ENCODE results near the gene CYP1A2. TPM values are rescaled to one million over a fixed set of nuclear protein-coding genes. Genes with fewer than 3 reads are reported as not detected.
A peak's percentile ranks its signal among the peaks of the same experiment; 100 is the strongest.

CYP1A2 gene
- total RNA-seq, 2 experiments from 2014 or later: not detected

- Mint-ChIP-seq H3K4me1 (ENCODE audit: low read depth) (peaks cover 44% of the 10 kb centered on the region), H3K27me3 (no peaks in the 10 kb centered on the region), H3K36me3 (peaks cover 56% of the 10 kb centered on the region), H3K4me3 (no peak overlapping the region), H3K27ac (peak overlapping the region; percentile 91), H3K9me3 (no peaks in the 10 kb centered on the region)
- CTCF ChIA-PET: interaction anchor here (1.2 to 20.5 kb wide), 5 partner anchors 23 to 170 kb away, joined by 4 to 1220 read pairs (median 11); partner anchors contain the start of gene CSK
- no peak for DNase-seq
- POLR2A ChIA-PET: interaction anchor here (1.7 to 2.8 kb wide), 3 partner anchors 13 to 29 kb away, joined by 6 to 12 read pairs (median 9); no protein-coding TSS in a partner anchor
- intact Hi-C loops (cut with micrococcal nuclease): loop anchor here (1.0 kb wide), 4 partner anchors 11 to 165 kb away; no protein-coding TSS in a partner anchor
These were observed 52.0 kb downstream of the CYP1A2 start for GRCh38 chr15:74800559-74801094.

DNA sequence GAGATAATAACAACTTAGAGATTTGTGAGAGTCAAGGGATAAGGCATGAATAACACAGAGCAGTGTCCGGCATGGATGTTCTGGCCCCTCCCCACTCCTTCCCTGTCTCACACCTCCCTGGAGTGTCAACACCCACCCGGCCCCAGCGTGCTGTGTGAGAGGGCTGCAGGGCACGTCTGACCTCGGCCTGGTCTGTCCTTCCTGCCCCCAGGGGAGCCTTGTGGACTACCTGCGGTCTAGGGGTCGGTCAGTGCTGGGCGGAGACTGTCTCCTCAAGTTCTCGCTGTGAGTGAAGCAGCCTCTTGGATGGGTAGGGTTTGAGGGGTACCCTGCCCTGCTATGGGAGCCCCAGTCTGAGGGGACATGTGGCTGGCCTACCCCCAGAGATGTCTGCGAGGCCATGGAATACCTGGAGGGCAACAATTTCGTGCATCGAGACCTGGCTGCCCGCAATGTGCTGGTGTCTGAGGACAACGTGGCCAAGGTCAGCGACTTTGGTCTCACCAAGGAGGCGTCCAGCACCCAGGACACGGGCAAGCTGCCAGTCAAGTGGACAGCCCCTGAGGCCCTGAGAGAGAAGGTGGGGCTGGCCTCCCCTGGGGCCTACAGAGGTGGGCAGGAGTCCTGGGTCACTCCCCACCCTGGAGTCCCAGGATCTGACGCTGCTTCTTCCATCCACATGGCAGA is 52.8 kb downstream of the CYP1A2 start:
- Mint-ChIP-seq H3K27me3 (no peaks in the 10 kb centered on the region), H3K4me1 (ENCODE audit: low read depth) (peaks cover 37% of the 10 kb centered on the region), H3K36me3 (peaks cover 54% of the 10 kb centered on the region), H3K4me3 (no peak overlapping the region), H3K9me3 (no peaks in the 10 kb centered on the region), H3K27ac (peak overlapping the region; percentile 42)
- POLR2A ChIA-PET: interaction anchor here (2.8 kb wide), 1 partner anchor 30 kb away, joined by 12 read pairs; no protein-coding TSS in a partner anchor
- intact Hi-C loops (cut with micrococcal nuclease): no loop called here
- CTCF ChIA-PET: interaction anchor here (20.5 kb wide), 1 partner anchor 24 kb away, joined by 1220 read pairs; the partner anchor contains the start of gene CSK
- no peak for DNase-seq

GRCh38 chr15:74802290-74802689 is 53.6 kb downstream of the CYP1A2 start:
- Mint-ChIP-seq H3K36me3 (peaks cover 54% of the 10 kb centered on the region), H3K9me3 (no peaks in the 10 kb centered on the region), H3K4me3 (no peak overlapping the region), H3K4me1 (ENCODE audit: low read depth) (peaks cover 35% of the 10 kb centered on the region), H3K27ac (no peak overlapping the region), H3K27me3 (no peaks in the 10 kb centered on the region)
- no peak for DNase-seq
- ChIA-PET POLR2A (no interaction called here), CTCF (interaction anchor here (20.5 kb wide), 1 partner anchor 25 kb away, joined by 1220 read pairs; the partner anchor contains the start of gene CSK)
- intact Hi-C loops (cut with micrococcal nuclease): no loop called here

DNA sequence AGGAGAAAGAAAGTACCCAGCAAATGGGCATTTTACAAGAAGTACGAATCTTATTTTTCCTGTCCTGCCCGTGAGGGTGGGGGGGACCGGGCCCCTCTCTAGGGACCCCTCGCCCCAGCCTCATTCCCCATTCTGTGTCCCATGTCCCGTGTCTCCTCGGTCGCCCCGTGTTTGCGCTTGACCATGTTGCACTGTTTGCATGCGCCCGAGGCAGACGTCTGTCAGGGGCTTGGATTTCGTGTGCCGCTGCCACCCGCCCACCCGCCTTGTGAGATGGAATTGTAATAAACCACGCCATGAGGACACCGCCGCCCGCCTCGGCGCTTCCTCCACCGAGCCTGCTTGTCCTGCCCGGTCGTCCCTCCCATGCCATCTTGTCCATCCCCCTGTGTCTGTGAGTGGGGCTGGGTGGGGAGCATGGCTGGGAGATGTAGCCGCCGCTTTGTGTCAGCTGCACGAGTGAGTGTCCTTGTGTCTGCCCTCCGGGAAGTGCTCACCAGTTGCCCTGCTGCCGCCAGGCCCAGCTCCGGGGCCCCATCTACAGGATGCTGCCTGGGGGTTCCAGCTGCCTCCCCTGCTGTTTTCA is 54.3 kb downstream of the CYP1A2 start:
- no peaks in the 10 kb centered on the region for H3K27me3 Mint-ChIP-seq
- H3K27ac Mint-ChIP-seq: no peak overlapping the region
- peaks cover 32% of the 10 kb centered on the region for H3K4me1 Mint-ChIP-seq (ENCODE audit: low read depth)
- ChIA-PET POLR2A (no interaction called here), CTCF (interaction anchor here (20.5 kb wide), 1 partner anchor 25 kb away, joined by 1220 read pairs; the partner anchor contains the start of gene CSK)
- intact Hi-C loops (cut with micrococcal nuclease): no loop called here
- no peak overlapping the region for H3K4me3 Mint-ChIP-seq
- H3K9me3 Mint-ChIP-seq: no peaks in the 10 kb centered on the region
- peaks cover 53% of the 10 kb centered on the region for H3K36me3 Mint-ChIP-seq
- DNase-seq: no peak

GRCh38 chr15:74804935-74805334 is 56.3 kb downstream of the CYP1A2 start:
- Mint-ChIP-seq H3K27me3 (no peaks in the 10 kb centered on the region), H3K9me3 (no peaks in the 10 kb centered on the region), H3K36me3 (peaks cover 34% of the 10 kb centered on the region), H3K4me3 (no peak overlapping the region), H3K27ac (peak overlapping the region; percentile 47), H3K4me1 (ENCODE audit: low read depth) (peaks cover 15% of the 10 kb centered on the region)
- intact Hi-C loops (cut with micrococcal nuclease): no loop called here
- POLR2A ChIA-PET: interaction anchor here (0.6 to 1.1 kb wide), 3 partner anchors 12 to 31 kb away, joined by 3 to 4 read pairs (median 4); no protein-coding TSS in a partner anchor
- no peak for DNase-seq
- CTCF ChIA-PET: interaction anchor here (0.9 to 20.5 kb wide), 6 partner anchors 10 to 97 kb away, joined by 3 to 1220 read pairs (median 4); partner anchors contain the start of gene CSK

Small RNAs within 50 kb of the gene (microRNA-seq; reads per million reads assigned to microRNA genes)
- gene MIR4513 (ENCODE audit: borderline microRNAs expressed, borderline number of aligned reads, borderline replicate concordance): not detected

Other genes starting within 250 kb of the CYP1A2 start
- 10 to 100 TPM; 27.3 to 28.6 TPM for gene ARID3B, start 207.6 kb upstream of the CYP1A2 start, total RNA-seq
- gene CLK3, start 133.0 kb upstream of the CYP1A2 start, total RNA-seq: 100 to 1,000 TPM; 118 to 124 TPM
- gene EDC3, start 52.8 kb upstream of the CYP1A2 start, total RNA-seq: 10 to 100 TPM; 36.8 to 39.9 TPM
- 1 to 10 TPM in 1 of 2 experiments, under 1 TPM in 1; 0.64 to 1.1 TPM for gene CYP1A1, start 23.3 kb upstream of the CYP1A2 start, total RNA-seq
- 100 to 1,000 TPM; 260 to 262 TPM for gene CSK, start 33.2 kb downstream of the CYP1A2 start, total RNA-seq
- gene LMAN1L, start 64.0 kb downstream of the CYP1A2 start, total RNA-seq: not detected
- gene CPLX3, start 77.8 kb downstream of the CYP1A2 start, total RNA-seq: not detected
- gene ULK3, start 94.3 kb downstream of the CYP1A2 start, total RNA-seq: 10 to 100 TPM; 51.4 to 57.6 TPM
- gene SCAMP2, start 124.5 kb downstream of the CYP1A2 start, total RNA-seq: 10 to 100 TPM; 77.6 to 79.5 TPM
- 10 to 100 TPM; 56.4 to 60.0 TPM for gene MPI, start 141.2 kb downstream of the CYP1A2 start, total RNA-seq
- gene FAM219B, start 158.0 kb downstream of the CYP1A2 start, total RNA-seq: 10 to 100 TPM; 63.0 to 70.1 TPM
- gene COX5A, start 189.2 kb downstream of the CYP1A2 start, total RNA-seq: 100 to 1,000 TPM; 322 TPM
- 1 to 10 TPM; 3.8 TPM for gene RPP25, start 207.9 kb downstream of the CYP1A2 start, total RNA-seq
- under 1 TPM; 0.19 to 0.33 TPM for gene SCAMP5, start 246.7 kb downstream of the CYP1A2 start, total RNA-seq

Data from activated CD4-positive, alpha-beta memory T cell treated with anti-CD3 and anti-CD28 coated beads for 36 hours (primary cell).